ENCODE data around the gene PUM2. TPM values are rescaled to one million over a fixed set of nuclear protein-coding genes. Genes with fewer than 3 reads are reported as not detected.
"Not testable (repeated sequence)": the region's sequence is repeated elsewhere in the genome, so short reads cannot be mapped to it uniquely, and the experiment has no call there.

Gene PUM2
- total RNA-seq, 1 donor, result 88.3 TPM

- DNase-seq (ENCODE audit: low read depth in 2 of 3, low spot score in 2 of 3), result no peak
Measured at GRCh38 chr2:20235655-20236305, 114.9 kb downstream of the PUM2 start.

GRCh38 chr2:20234597-20234996 lies 116.0 kb downstream of the PUM2 start:
- not testable (repeated sequence) for DNase-seq (ENCODE audit: low read depth in 2 of 3, low spot score in 2 of 3)

GRCh38 chr2:20232837-20233207 lies 117.8 kb downstream of the PUM2 start:
- DNase-seq (ENCODE audit: low read depth in 2 of 3, low spot score in 2 of 3), result no peak

DNA sequence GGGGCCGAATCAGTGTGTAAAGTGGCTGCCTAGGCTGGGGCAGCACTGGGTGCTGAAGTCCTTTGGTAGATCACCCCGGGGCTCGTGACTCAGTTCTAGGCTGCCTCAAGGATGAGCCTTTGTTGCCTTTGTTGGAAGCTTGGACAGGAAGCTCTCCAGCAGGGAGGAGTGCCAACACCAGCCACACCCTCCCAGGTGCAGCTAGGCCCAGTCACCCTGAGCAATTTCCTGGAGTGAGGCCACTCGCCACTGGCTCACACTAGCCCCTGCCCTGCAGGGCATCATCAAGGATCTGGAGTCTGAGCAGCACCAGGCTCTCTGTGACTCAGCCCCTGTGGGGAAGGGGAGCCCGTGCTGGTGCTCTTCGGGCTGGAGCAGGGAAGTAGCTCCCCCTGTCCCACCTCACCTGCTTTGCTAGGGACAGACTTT lies 119.0 kb downstream of the PUM2 start:
- DNase-seq (ENCODE audit: low read depth in 2 of 3, low spot score in 2 of 3), result no peak

- DNase-seq (ENCODE audit: low read depth in 2 of 3, low spot score in 2 of 3), result no peak
Measured at GRCh38 chr2:20231159-20231558, 119.5 kb downstream of the PUM2 start.

DNA sequence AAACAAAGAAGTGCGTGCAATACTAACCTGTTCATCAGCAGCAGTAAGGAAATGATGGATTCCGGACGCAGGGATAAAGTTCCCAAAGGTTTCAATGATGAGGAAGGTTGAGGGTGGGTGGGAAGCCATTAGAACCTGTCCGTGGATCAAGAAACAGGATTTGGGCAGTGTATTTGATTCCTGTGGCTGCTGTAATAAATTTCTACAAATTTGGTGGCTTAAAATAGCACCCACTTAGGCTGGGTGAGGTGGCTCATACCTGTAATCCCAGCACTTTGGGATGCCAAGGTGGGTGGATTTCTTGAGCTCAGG lies 120.6 kb downstream of the PUM2 start:
- DNase-seq (ENCODE audit: low read depth in 2 of 3, low spot score in 2 of 3), result no peak

DNA sequence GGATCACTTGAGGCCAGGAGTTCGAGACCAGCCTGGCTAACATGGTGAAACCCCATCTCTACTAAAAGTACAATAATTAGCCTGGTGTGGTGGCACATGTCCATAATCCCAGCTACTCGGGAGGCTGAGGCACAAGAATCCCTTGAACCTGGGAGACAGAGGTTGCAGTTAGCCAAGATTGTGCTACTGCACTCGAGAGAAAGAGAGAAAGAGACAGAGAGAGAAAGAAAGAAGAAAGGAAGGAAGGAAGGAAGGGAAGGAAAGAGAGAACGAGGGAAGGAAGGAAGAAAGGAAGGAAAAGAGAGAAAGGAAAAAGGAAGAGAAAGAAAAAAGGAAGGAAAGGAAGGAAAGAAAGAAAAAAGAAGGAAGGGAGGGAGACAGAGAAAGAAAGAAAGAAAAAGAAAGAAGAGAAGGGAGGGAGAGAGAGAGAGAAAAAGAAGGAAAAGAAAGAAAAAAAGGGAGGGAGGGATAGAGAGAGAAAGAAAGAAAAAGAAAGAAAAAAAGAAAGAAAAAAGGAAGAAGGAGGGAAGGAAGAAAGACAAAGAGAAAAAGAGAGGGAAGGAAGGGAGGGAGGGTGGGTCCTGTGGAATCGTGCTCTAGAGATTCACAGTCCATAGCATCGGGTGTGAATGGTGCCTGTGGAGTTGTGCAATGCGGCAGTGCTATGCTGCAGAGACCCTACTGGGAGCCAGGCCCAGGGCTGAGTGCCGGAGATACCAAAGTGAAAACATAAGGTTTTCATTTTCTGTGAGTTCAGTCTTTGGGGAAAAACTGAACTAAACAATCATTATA lies 121.1 kb downstream of the PUM2 start:
- no peak for DNase-seq (ENCODE audit: low read depth in 2 of 3, low spot score in 2 of 3)

DNA sequence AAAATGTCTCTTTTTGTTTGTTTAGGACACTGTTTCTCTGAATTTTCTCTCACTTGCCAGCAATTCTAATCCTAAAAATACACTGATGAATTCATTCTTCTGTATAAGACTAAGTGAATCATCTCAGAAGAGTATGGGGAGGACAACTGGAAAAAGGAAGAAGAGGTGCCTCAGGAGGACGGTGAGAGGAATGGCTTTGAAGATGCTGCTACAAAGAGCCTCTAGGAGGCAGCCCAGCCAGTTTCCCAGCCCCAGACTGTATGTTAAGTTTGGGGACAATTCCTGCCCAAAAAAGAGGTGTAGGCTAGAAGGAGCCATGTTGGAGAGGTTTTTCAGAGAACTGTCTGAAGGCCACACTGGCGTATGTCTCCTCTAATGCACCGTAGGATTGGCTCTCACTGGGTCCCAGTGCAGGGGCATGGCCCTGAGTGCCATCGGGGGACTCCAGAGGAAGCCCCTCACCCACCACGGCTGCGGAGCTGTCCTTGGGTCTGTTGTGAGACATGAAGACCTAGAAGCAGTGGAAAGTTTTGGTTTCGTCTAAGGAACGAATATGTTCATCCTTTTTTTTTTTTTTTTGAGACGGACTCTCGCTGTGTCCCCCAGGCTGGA lies 122.6 kb downstream of the PUM2 start:
- DNase-seq (ENCODE audit: low read depth in 2 of 3, low spot score in 2 of 3), result no peak

DNA sequence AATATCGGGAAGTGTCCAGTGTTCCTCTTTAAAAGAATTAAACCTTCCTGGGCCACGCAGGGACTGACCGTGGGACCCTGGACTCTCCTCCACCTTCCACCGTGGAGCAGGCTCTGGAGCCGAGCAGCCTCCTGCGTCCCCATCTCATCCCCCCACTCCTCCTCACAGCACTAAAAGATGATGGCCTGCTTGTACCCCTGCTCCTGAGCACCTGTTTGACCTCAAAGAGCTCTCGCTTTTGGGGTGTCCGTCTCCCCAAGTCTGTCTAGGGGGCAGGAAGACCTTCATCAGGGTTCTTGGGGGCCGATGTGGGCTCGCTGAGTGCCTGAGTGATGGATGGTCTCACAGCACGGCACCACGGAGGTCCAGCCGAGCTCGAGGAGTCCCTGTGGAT lies 124.5 kb downstream of the PUM2 start:
- no peak for DNase-seq (ENCODE audit: low read depth in 2 of 3, low spot score in 2 of 3)

DNA sequence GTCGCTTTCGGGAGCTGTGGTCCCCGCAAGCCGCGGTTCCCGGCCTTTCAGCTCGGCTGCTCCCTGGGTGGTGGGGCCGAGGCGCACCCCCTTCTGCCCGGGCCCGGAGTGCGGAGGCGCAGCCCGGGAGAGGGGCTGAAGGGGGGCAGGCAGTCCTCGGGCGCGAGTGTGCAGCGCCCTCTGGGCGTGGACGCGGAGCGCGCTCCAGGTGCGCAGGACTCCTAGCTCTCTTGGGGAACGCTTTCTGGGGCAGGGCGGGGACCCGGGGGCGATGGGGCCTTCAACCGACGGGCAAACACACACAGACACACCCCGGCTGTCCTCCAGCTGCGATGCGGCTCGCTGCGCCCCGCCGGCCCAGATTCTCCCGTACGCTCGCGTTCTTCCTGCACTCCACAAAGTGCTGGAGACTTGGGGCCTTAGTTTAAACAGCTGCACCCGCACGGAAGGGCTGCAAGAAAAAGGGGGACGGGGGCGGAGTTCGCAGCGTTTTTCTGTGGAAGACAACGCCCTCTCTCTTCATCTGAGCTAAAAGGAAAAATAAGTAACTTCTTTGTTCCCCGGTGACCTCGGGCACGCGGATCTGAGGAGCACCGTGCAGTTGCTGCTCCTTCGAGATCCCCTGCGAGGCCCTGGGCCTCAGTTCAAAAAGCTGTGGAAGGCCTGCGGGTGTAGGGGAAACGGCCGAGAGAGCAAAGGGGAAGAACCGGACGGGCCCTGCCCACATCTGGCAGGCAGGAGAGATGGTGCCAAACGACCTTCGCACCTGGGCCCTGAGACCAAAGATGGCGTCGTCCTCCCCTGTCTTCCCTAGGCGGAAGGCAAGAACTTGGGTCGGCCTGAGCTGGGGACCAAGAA lies 125.1 kb downstream of the PUM2 start:
- DNase-seq (ENCODE audit: low read depth in 2 of 3, low spot score in 2 of 3), result peak in 2 of 3 donors; percentile 65 to 66

GRCh38 chr2:20224716-20225293 lies 125.8 kb downstream of the PUM2 start, which contains the start of gene SDC1:
Gene SDC1 (minus strand): TSS chr2:20225130. CDS start chr2:20224867, 263 bp downstream.
- DNase-seq (ENCODE audit: low read depth in 2 of 3, low spot score in 2 of 3), result no peak

DNA sequence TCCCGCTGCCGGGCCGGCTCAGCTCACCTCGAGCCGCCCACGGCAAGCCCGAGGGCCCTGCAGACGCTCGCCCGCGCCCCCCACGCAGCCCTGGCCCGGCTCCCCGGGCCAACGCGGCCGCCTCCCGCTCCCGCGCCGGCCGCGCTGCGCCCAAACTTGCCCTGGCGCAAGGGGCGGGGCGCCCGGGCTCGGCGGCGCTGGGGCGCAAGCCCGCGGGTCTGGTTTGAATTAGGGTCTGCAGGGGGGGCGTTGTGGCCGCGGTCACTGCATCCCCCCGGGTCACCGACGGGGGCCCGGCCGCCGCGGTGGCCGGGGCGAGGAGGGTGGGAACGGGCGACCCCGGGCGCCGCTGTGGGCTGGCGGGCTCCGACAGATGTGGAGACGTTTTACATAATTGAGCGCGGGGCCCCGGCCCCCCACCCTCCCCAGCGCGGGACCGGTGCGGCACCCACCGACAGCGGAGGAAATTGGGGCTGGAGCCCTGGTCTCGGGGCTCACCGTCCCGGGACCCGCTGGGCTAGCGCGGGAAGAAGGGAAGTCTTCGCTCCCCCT lies 126.4 kb downstream of the PUM2 start:
- DNase-seq (ENCODE audit: low read depth in 2 of 3, low spot score in 2 of 3), result no peak

GRCh38 chr2:20223407-20224163 lies 127.1 kb downstream of the PUM2 start:
- peak in 1 of 3 donors; percentile 17 for DNase-seq (ENCODE audit: low read depth in 2 of 3, low spot score in 2 of 3)

- DNase-seq (ENCODE audit: low read depth in 2 of 3, low spot score in 2 of 3), result no peak
Measured at GRCh38 chr2:20222769-20223406, 127.8 kb downstream of the PUM2 start.

DNA sequence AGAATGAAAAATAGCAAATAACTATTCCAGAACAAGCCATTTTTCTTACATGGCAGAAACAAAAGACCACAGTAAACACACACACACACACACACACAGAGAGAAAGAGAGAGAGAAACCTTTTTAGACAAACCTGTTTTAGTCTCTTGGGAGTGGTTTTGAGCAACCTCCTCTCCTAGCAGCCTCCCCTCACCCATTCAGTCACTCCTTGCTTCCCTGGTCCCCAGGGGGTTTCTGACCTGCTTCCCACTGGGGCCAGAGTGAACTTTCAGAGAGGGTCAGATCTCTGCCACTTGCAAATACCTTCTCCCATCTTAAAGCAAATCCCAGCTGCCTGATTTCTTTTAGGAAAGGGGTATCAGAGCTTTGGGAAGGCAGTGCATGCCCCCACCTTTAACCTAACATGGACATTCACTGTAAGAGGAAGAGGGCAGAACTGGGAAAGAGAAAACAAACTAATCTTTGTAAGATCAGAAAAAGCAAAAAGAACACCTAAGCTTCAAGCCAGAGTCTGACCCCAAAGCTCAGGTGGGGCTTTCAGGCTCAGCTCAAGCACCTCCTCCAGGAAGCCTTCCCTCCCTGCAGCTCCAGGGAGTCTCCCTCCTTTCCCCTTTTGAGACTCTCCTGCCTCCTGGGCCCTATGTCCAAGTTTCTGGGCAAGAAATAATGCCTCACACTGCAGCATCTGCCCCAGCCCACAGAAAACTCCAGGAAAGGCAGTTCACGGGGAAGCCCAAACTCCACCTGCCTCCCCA lies 128.5 kb downstream of the PUM2 start:
- DNase-seq (ENCODE audit: low read depth in 2 of 3, low spot score in 2 of 3), result no peak

DNA sequence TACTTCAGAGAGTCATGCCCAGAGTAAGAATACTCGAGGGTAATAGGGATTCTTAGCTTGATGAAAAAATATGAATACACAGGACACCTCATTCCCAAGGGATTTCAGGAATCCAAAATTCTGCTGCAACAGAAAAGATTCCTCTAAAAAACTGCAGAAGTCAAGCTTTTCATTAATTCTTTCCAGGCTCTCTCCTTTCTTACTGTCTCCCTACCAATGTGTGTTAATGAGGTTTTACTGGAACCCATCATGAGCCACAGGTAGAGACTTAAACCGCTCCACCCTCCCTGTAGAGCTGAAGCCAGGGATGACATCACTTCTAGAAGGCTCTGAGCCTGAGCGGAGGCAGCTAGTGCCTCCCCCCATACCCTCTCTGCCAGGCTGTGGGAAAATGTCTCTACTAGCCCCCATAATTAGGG lies 129.1 kb downstream of the PUM2 start:
- no peak for DNase-seq (ENCODE audit: low read depth in 2 of 3, low spot score in 2 of 3)

- DNase-seq (ENCODE audit: low read depth in 2 of 3, low spot score in 2 of 3), result no peak
Measured at GRCh38 chr2:20220806-20221554, 129.7 kb downstream of the PUM2 start.

Data from hematopoietic multipotent progenitor cell (in vitro differentiated cells).